SK-MEL-5 (cell line): ENCODE measurements around the gene UNC5A. TPM values are rescaled to one million over a fixed set of nuclear protein-coding genes. Genes with fewer than 3 reads are reported as not detected.

Experiments
- DNase-seq: peaks from one replicate; pipeline ENCODE4 v3.0.0-alpha.2; 2016; ENCODE audit warnings: low read depth, low spot score
- in situ Hi-C: cut with HindIII; loops from 2 replicates; pipeline ENCODE4 v1.10.0; 2016; ENCODE audit warnings: low sequenced_read_pairs, high pct_unique_total_duplicates, low pct_unique_long_range_greater_than_20kb
- total RNA-seq: library from RNA; depleted of rRNA; stranded (reverse); fragments of >200 nt; shearing (Covaris generic); gene quantifications from 2 replicates; pipeline ENCODE4 v1.2.3, GENCODE V29; 2014

Gene UNC5A
- total RNA-seq, 1 experiment from 2014 or later: not detected

DNA sequence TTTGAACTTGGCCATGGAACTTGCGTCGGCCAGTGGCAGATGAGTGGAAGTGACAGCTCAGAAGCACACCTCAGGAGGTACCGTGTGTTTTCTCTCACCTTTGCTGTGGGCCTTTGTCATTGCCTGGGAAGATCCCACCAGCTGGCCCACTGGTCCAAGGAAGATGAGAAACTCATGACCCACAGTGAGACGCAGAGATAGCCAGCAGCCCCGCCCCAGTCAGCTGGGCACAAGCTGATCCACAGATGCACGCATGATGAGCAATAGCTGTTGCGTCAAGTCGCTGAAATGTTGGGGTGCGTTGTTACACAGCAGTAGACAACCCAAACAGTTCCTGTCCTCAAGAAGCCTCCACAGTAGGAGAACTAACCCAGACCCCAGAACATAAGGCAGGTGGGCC lies 30.8 kb upstream of the UNC5A start:
- DNase-seq: no peak
- in situ Hi-C loops: no loop called here

GRCh38 chr5:176780176-176781053 lies 29.9 kb upstream of the UNC5A start:
- in situ Hi-C loops: no loop called here
- DNase-seq: no peak

GRCh38 chr5:176781054-176781375 lies 29.3 kb upstream of the UNC5A start:
- in situ Hi-C loops: no loop called here
- no peak for DNase-seq

DNA sequence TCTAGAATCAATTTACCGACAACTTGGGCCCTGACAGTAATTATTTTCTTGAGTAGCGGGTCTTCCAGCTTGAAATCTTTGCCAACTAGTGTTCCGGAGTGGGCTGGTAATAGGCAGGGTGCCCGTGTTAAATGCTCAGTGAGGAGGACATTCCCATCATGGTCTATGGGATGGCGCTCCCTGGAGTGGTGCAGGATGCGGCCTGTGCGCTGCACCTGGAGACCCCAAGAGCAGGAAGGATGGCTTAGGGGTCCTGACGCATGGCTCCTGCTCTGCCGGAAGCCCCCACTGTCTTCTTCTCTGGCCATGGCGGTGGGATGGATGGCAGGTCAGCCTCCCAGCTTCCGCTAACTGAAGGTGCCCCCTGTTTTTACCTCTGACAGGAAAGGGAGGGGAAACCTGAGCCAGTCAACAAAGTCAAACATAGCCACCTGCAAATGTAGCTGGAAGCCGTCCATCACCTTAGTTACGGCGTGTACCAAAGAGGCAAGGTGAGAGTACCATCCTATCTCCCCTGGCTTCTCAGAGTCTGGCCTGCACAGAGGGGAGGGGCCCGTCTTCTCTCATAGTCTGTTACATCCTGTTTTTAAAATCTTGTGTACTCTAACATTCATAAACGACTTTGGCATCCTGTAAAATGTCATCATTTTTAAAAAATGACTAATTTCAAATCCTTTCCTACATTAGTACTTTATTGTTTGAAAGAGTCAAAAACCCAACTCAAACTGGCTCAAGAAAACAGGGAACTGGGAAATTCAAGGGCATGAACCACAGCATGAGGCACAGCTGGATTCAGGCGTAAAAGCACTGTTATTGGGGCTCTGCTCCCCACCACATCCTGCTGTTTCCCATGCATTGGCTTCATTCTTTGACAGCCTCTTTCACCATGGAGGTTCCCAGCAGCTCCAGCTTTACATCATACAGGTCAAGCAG lies 28.5 kb upstream of the UNC5A start:
- no peak for DNase-seq
- in situ Hi-C loops: no loop called here

GRCh38 chr5:176784218-176785165 lies 25.9 kb upstream of the UNC5A start:
- in situ Hi-C loops: no loop called here
- DNase-seq: peak; percentile 21

- in situ Hi-C loops: no loop called here
- no peak for DNase-seq
Measured at GRCh38 chr5:176785184-176786145, 24.9 kb upstream of the UNC5A start.

DNA sequence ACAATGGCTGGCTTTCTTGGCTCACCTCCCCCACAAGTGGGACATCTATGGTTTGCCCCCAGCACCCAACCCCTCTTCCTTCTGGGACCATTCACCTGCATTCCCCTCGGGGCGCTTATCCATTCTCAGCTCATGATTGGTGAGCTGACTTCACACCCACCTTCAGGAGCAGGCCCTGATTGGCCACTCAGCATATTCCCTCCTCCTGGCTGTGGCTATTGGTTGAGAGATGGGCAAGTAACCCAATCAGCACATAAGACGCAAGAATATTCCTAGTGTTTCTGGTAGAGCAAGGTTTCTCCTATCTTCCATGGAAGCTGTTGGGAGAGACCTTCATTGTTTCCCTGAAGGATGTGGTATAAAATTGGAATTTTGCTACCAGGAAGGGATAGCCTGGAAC lies 22.7 kb upstream of the UNC5A start:
- peak; percentile 37 for DNase-seq
- in situ Hi-C loops: no loop called here

- DNase-seq: no peak
- in situ Hi-C loops: no loop called here
Measured at GRCh38 chr5:176788091-176788490, 22.3 kb upstream of the UNC5A start.

- no peak for DNase-seq
- in situ Hi-C loops: no loop called here
Measured at GRCh38 chr5:176788941-176789872, 21.2 kb upstream of the UNC5A start.

DNA sequence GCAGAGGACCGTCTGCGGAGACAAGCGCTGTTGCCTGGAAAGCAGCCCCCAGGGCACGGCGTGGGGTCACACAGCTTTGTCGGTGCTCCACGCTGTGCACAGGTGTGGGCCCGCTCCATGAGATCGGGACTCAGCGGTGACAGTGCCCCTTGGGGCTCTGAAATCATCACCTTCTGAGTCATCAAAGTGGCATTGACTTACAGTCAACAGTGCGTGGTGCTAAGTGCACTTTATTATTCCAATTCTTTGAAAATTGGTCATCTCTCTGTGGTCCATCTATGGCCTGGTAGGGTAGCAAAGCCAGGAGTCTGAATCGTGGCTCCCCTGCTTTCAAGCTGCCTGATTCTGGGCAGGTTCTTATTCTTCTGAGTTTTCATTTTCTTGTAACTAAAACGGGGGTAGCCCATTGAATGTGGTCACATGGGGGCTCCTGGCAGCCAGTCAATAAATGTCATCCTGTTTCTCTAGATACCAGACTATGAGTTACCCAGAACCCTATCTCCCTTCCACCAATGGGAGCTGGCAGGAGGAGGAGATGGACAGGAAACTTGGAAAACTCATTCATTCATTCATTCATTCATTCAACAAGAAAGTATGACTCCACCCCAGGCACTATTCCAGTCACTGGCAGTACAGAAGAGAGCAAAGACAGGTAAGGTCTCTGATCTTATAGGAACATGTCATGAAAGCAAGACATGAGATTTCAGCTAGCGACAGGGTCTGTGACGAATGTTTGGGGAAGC lies 20.3 kb upstream of the UNC5A start:
- DNase-seq: no peak
- in situ Hi-C loops: no loop called here

DNA sequence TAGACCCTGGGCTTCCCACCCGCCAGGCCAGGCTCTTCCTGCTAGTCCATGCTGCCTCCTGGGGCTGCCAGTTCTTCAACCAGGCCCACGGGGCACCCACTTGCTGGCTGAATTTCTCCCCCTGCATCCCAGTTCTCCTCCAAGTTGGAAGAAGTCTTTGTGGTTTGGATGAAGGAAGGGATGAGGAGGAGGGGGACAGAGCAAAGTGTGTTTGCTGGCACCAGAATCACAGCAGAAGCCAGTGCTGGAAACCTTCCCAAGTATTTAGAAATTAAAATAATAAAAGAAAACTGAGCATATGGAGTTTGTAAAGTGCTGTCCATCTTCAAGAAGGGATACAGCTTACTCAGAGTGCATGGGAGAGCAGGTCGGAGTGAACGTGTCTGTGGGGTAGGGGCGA lies 19.4 kb upstream of the UNC5A start:
- DNase-seq: no peak
- in situ Hi-C loops: no loop called here

DNA sequence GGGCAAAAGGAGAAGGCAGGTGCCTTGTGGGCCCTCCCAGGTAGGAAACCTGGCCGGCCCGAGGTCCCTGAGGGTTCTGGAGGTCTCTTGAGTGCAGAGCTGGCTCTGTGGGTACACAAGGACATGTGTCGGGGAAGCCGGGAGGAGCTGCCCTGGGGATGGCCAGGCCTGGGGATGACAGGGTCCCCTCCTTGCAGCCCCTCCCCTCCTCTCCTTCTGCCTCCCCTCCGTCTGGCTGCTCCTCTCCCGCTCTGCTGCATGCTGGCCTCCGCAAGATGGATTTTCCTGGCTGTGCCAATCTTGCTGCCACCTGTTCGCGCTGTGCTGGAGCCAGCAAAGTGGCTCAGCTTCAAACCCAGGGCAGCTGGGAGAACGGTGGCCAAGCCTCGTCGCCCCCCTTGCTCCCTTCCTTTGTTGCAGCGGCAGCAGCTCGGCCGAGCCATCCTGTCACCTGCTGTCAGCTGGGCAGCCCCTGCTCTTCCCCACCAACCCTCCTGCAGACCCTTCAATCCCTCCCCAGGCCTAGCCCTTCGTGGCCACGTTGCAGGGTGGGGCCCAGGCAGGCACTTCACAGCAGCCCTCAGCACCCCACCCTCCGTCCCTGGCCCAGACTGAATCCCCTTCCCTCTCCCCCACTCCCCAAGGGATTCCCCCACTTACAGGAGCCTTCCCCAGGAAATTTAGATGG lies 17.6 kb upstream of the UNC5A start:
- in situ Hi-C loops: no loop called here
- no peak for DNase-seq

DNA sequence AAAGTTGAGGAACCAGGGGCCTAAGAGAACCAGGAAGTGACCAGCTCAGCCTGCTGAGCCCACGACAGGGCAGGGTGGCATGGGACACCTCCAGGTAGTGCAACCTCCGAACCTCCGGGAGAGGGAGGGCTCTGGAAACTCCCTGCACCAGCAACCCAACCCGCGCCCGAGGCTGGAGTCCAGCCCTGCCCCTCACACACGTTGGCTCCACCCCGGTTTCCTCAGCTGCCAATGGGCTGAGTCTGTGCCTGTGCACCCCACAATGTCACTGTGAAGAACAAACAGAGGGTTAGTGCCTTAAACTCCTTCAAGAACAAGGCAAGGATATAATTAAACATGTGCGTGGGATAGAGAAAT lies 17.0 kb upstream of the UNC5A start:
- in situ Hi-C loops: no loop called here
- DNase-seq: no peak

DNA sequence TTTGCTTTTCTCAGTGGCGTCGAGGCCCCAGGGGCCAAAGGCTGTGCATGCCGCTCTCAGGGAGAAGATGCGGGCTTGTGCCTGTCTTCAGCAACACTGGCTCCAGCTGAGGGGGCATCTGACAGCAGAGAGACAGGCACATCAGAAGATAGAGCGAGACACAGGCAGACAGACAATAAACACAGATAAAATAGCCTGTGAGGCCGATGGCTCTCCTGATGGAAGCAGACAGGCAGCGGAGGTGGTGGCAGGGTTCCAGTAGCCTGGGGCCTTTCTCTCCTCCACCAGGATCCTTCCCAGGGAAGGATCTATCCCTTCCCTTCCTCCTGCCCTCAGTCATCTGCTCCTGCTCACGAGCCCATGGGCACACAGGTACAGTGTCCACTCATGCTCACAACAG lies 16.6 kb upstream of the UNC5A start:
- no peak for DNase-seq
- in situ Hi-C loops: no loop called here

GRCh38 chr5:176794509-176794908 lies 15.8 kb upstream of the UNC5A start:
- DNase-seq: no peak
- in situ Hi-C loops: no loop called here
